SK-N-SH treated with all-trans-retinoic acid at 6 μM for 48 hours (cell line): ENCODE measurements around the gene MAB21L3.

Experiments used
- ATAC-seq: fragments of 200-7000 bp; cut with Tn5 transposase; 3 replicates; pipeline ENCODE4 v1.9.1; 2020; ENCODE audit warnings: mild to moderate bottlenecking, moderate library complexity
- ARNTL ChIP-seq: fragments of 450-650 bp; formaldehyde crosslinking; IDR thresholded peaks from 2 replicates; pipeline ENCODE4 v1.5.0; 2020; ENCODE audit warnings: low read depth, mild to moderate bottlenecking, moderate library complexity, borderline replicate concordance
- BACH2 ChIP-seq: fragments of 250-450 bp; sonication (Bioruptor Pico); IDR thresholded peaks from 2 replicates; pipeline ENCODE4 v1.9.0; 2021; ENCODE audit warnings: mild to moderate bottlenecking, borderline replicate concordance
- ESRRG ChIP-seq: fragments of 250-450 bp; sonication (Bioruptor Pico); IDR thresholded peaks from 2 replicates; pipeline ENCODE4 v1.6.1; 2021; ENCODE audit warnings: mild to moderate bottlenecking
- GLIS3 ChIP-seq: fragments of 250-450 bp; sonication (Bioruptor Pico); IDR thresholded peaks from 2 replicates; pipeline ENCODE4 v1.5.0; 2020; ENCODE audit warnings: mild to moderate bottlenecking, moderate library complexity
- ISL1 ChIP-seq: fragments of 250-450 bp; sonication (Bioruptor Pico); IDR thresholded peaks from 2 replicates; pipeline ENCODE4 v2.1.2; 2022; ENCODE audit warnings: mild to moderate bottlenecking, moderate library complexity
- OSR1 ChIP-seq: fragments of 250-450 bp; sonication (Bioruptor Pico); IDR thresholded peaks from 2 replicates; pipeline ENCODE4 v1.8.0; 2022; ENCODE audit warnings: moderate library complexity, mild to moderate bottlenecking, inconsistent platforms
- PPARA ChIP-seq: fragments of 250-450 bp; sonication (Bioruptor Pico); IDR thresholded peaks from 2 replicates; pipeline ENCODE4 v1.5.0; 2020; ENCODE audit warnings: mild to moderate bottlenecking, borderline replicate concordance
- RARB ChIP-seq: fragments of 250-450 bp; sonication (Bioruptor Pico); IDR thresholded peaks from 2 replicates; pipeline ENCODE4 v1.8.0; 2021; ENCODE audit warnings: mild to moderate bottlenecking, moderate library complexity
- SNAI2 ChIP-seq: fragments of 250-450 bp; sonication (Bioruptor Pico); IDR thresholded peaks from 2 replicates; pipeline ENCODE4 v1.5.0; 2020; ENCODE audit warnings: mild to moderate bottlenecking, moderate library complexity
- TOX ChIP-seq: fragments of 250-450 bp; sonication (Bioruptor Pico); IDR thresholded peaks from 2 replicates; pipeline ENCODE4 v1.8.0; 2021; ENCODE audit warnings: mild to moderate bottlenecking, moderate library complexity, borderline replicate concordance
- ZC3H10 ChIP-seq: fragments of 250-450 bp; sonication (Bioruptor Pico); IDR thresholded peaks from 2 replicates; pipeline ENCODE4 v1.5.1; 2021; ENCODE audit warnings: mild to moderate bottlenecking, moderate library complexity
- ZFP30 ChIP-seq: fragments of 450-650 bp; formaldehyde crosslinking; IDR thresholded peaks from 2 replicates; pipeline ENCODE4 v1.5.0; 2022; ENCODE audit warnings: mild to moderate bottlenecking, moderate library complexity
- ZNF565 ChIP-seq: fragments of 450-650 bp; formaldehyde crosslinking; conservative IDR thresholded peaks from 2 replicates; pipeline ENCODE4 v1.5.0; 2020; ENCODE audit warnings: low read depth, mild to moderate bottlenecking, moderate library complexity
- ZNF8 ChIP-seq: fragments of 450-650 bp; formaldehyde crosslinking; IDR thresholded peaks from 2 replicates; pipeline ENCODE4 v1.5.0; 2020; ENCODE audit warnings: mild to moderate bottlenecking, moderate library complexity
- TF ChIP-seq, protein P1 (sequence below): fragments of 250-450 bp; sonication (Bioruptor Pico); IDR thresholded peaks from 2 replicates; pipeline ENCODE4 v1.5.1; 2021; ENCODE audit warnings: mild to moderate bottlenecking, moderate library complexity
- TF ChIP-seq, protein P2 (sequence below): fragments of 250-450 bp; sonication (Bioruptor Pico); IDR thresholded peaks from 2 replicates; pipeline ENCODE4 v1.8.0; 2021; ENCODE audit warnings: low read depth, mild to moderate bottlenecking, moderate library complexity, borderline replicate concordance
- TF ChIP-seq, protein P3 (sequence below): fragments of 250-450 bp; sonication (Bioruptor Pico); IDR thresholded peaks from 2 replicates; pipeline ENCODE4 v1.5.0; 2020; ENCODE audit warnings: mild to moderate bottlenecking, moderate library complexity
- TF ChIP-seq, protein P4 (sequence below): fragments of 250-450 bp; sonication (Bioruptor Pico); IDR thresholded peaks from 2 replicates; pipeline ENCODE4 v1.8.0; 2020; ENCODE audit warnings: mild to moderate bottlenecking, moderate library complexity, borderline replicate concordance

Gene MAB21L3

DNA sequence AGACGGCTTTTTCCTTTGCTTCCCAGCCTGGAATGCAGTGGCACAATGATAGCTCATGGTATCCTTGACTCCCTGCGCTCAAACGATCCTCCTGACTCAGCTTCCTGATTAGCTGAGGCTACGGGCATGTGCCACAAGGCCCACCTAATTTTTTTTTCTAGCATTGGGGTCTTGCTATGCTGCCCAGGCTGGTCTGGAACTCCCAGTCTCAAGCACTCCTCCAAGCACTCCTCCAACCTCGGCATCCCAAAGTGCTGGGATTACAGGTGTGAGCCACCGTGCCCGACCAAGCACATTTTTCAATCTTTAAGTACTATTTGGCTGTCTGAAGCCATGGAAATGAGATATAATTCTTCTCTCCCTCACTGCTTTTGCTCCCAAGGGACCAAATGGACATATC lies 58.7 kb downstream of the MAB21L3 start (continued):
- TF ChIP-seq, protein P1, sequence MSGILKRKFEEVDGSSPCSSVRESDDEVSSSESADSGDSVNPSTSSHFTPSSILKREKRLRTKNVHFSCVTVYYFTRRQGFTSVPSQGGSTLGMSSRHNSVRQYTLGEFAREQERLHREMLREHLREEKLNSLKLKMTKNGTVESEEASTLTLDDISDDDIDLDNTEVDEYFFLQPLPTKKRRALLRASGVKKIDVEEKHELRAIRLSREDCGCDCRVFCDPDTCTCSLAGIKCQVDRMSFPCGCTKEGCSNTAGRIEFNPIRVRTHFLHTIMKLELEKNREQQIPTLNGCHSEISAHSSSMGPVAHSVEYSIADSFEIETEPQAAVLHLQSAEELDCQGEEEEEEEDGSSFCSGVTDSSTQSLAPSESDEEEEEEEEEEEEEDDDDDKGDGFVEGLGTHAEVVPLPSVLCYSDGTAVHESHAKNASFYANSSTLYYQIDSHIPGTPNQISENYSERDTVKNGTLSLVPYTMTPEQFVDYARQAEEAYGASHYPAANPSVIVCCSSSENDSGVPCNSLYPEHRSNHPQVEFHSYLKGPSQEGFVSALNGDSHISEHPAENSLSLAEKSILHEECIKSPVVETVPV (CRISPR knock-in tag): no peak
- TF ChIP-seq, protein P2, sequence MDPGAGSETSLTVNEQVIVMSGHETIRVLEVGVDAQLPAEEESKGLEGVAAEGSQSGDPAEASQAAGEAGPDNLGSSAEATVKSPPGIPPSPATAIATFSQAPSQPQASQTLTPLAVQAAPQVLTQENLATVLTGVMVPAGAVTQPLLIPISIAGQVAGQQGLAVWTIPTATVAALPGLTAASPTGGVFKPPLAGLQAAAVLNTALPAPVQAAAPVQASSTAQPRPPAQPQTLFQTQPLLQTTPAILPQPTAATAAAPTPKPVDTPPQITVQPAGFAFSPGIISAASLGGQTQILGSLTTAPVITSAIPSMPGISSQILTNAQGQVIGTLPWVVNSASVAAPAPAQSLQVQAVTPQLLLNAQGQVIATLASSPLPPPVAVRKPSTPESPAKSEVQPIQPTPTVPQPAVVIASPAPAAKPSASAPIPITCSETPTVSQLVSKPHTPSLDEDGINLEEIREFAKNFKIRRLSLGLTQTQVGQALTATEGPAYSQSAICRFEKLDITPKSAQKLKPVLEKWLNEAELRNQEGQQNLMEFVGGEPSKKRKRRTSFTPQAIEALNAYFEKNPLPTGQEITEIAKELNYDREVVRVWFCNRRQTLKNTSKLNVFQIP (CRISPR knock-in tag): no peak
- TF ChIP-seq OSR1 (CRISPR knock-in tag) (no peak), RARB (CRISPR knock-in tag) (no peak), BACH2 (CRISPR knock-in tag) (no peak)

DNA sequence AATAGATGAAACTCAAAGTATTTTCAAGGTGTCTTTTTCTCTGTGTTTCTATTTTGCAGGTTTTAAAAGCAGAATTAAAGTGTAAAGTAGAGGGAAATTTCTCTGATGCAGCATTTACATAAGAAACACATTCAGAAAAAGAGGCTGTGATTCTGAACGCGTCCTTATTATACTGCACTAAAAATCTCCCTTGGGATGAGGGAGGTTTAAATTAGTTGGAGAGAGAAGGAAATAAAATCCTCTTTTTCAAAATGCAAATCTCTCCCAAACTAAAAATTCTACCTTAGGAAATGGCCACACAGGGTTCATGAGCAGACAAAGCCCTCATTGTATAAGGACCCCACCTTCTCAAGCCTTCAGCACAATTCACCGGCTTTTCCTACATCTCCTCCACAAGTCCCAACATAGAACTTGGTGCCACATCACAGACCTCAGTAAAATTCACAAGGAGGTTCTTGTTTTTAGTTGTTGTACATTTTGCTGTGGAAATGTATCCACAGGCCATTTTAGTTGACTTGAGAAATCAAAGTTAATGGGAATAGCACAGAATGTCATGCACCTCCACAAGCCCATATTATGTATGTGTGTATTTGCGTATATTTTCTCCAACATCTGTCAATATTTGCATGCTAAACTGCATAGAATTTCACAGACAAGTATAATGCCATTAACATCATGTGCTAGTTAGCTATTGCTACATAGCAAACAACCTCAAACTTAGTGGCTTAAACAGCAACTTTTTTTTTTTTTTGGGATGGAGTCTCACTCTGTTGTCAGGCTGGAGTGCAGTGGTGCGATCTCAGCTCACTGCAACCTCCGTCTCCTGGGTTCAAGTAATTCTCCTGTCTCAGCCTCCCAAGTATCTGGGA lies 59.8 kb downstream of the MAB21L3 start:
- no peak for ATAC-seq
- no peak for TF ChIP-seq ZNF8 (CRISPR knock-in tag)
- TF ChIP-seq OSR1 (CRISPR knock-in tag): no peak
- no peak for TF ChIP-seq ARNTL (CRISPR knock-in tag)
- TF ChIP-seq TOX (CRISPR knock-in tag): no peak
- TF ChIP-seq, protein P3, sequence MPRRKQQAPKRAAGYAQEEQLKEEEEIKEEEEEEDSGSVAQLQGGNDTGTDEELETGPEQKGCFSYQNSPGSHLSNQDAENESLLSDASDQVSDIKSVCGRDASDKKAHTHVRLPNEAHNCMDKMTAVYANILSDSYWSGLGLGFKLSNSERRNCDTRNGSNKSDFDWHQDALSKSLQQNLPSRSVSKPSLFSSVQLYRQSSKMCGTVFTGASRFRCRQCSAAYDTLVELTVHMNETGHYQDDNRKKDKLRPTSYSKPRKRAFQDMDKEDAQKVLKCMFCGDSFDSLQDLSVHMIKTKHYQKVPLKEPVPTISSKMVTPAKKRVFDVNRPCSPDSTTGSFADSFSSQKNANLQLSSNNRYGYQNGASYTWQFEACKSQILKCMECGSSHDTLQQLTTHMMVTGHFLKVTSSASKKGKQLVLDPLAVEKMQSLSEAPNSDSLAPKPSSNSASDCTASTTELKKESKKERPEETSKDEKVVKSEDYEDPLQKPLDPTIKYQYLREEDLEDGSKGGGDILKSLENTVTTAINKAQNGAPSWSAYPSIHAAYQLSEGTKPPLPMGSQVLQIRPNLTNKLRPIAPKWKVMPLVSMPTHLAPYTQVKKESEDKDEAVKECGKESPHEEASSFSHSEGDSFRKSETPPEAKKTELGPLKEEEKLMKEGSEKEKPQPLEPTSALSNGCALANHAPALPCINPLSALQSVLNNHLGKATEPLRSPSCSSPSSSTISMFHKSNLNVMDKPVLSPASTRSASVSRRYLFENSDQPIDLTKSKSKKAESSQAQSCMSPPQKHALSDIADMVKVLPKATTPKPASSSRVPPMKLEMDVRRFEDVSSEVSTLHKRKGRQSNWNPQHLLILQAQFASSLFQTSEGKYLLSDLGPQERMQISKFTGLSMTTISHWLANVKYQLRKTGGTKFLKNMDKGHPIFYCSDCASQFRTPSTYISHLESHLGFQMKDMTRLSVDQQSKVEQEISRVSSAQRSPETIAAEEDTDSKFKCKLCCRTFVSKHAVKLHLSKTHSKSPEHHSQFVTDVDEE: no peak
- no peak for TF ChIP-seq PPARA
- TF ChIP-seq GLIS3 (CRISPR knock-in tag): no peak
- TF ChIP-seq, protein P4, sequence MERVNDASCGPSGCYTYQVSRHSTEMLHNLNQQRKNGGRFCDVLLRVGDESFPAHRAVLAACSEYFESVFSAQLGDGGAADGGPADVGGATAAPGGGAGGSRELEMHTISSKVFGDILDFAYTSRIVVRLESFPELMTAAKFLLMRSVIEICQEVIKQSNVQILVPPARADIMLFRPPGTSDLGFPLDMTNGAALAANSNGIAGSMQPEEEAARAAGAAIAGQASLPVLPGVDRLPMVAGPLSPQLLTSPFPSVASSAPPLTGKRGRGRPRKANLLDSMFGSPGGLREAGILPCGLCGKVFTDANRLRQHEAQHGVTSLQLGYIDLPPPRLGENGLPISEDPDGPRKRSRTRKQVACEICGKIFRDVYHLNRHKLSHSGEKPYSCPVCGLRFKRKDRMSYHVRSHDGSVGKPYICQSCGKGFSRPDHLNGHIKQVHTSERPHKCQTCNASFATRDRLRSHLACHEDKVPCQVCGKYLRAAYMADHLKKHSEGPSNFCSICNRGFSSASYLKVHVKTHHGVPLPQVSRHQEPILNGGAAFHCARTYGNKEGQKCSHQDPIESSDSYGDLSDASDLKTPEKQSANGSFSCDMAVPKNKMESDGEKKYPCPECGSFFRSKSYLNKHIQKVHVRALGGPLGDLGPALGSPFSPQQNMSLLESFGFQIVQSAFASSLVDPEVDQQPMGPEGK (CRISPR knock-in tag): no peak
- TF ChIP-seq RARB (CRISPR knock-in tag): no peak

DNA sequence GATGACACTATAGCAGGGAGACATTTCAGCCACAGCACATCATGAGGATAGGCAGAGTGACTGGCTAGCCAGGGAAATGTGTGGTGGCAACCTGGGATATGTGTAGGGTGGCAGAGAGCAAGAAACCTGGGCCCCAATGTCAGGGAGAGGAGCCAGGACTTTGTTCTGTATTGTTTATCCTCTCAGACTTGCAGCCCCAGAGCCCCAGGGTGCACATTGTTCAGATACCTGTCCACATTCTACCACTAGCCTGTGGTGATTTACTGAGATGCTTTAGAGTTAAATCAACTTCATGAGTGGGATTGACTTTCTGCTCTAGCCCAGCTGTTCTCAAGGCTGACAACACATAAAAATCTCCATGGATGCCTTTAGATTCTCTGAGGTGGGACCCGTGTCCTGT lies 61.5 kb downstream of the MAB21L3 start:
- TF ChIP-seq, protein P1 (CRISPR knock-in tag): no peak
- no peak for TF ChIP-seq ESRRG (CRISPR knock-in tag)
- TF ChIP-seq ZFP30 (CRISPR knock-in tag): no peak
- TF ChIP-seq, protein P3: no peak
- TF ChIP-seq RARB (CRISPR knock-in tag): no peak
- no peak for TF ChIP-seq TOX (CRISPR knock-in tag)
- no peak for TF ChIP-seq ZNF8 (CRISPR knock-in tag)
- no peak for TF ChIP-seq SNAI2 (CRISPR knock-in tag)
- TF ChIP-seq BACH2 (CRISPR knock-in tag): no peak
- TF ChIP-seq ZC3H10 (CRISPR knock-in tag): no peak
- no peak for TF ChIP-seq ARNTL (CRISPR knock-in tag)
- TF ChIP-seq ISL1 (CRISPR knock-in tag): no peak
- no peak for TF ChIP-seq ZNF565 (CRISPR knock-in tag)
- ATAC-seq: no peak
